ENCODE measurements around the gene MYG1.
"Not testable (repeated sequence)": the region's sequence is repeated elsewhere in the genome, so short reads cannot be mapped to it uniquely, and the experiment has no call there.

Gene MYG1

GRCh38 chr12:53328043-53328435 is 28.5 kb downstream of the MYG1 start:
- DNase-seq = no peak

GRCh38 chr12:53330671-53331070 is 31.2 kb downstream of the MYG1 start:
- no peak for DNase-seq

GRCh38 chr12:53332339-53332738 is 32.8 kb downstream of the MYG1 start:
- DNase-seq = not testable (repeated sequence)

GRCh38 chr12:53332744-53333143 is 33.2 kb downstream of the MYG1 start:
- no peak for DNase-seq

GRCh38 chr12:53333289-53333688 is 33.8 kb downstream of the MYG1 start:
- DNase-seq = no peak

- DNase-seq = no peak
Observed at GRCh38 chr12:53333845-53334244, 34.4 kb downstream of the MYG1 start.

- DNase-seq = no peak
Observed at GRCh38 chr12:53334822-53335221, 35.3 kb downstream of the MYG1 start.

- peak; percentile 88 for DNase-seq
Observed at GRCh38 chr12:53336181-53336681, 36.7 kb downstream of the MYG1 start, which contains the start of gene SP7. SP7 (minus strand) TSS chr12:53336354; CDS start chr12:53335646, 708 bp downstream.

- DNase-seq = peak; percentile 89
Observed at GRCh38 chr12:53338017-53338416, 38.5 kb downstream of the MYG1 start.

GRCh38 chr12:53338916-53339315 is 39.4 kb downstream of the MYG1 start:
- DNase-seq = peak; percentile 48

GRCh38 chr12:53340398-53340797 is 40.9 kb downstream of the MYG1 start:
- no peak for DNase-seq

GRCh38 chr12:53343449-53343848 is 44.0 kb downstream of the MYG1 start:
- no peak for DNase-seq

- no peak for DNase-seq
Observed at GRCh38 chr12:53343969-53344368, 44.5 kb downstream of the MYG1 start.

GRCh38 chr12:53344487-53344823 is 45.0 kb downstream of the MYG1 start:
- no peak for DNase-seq

GRCh38 chr12:53344824-53345485 is 45.5 kb downstream of the MYG1 start:
- DNase-seq = peak; percentile 80

- peak; percentile 79 for DNase-seq
Observed at GRCh38 chr12:53345486-53346188, 46.1 kb downstream of the MYG1 start.

- DNase-seq = no peak
Observed at GRCh38 chr12:53346491-53346890, 47.0 kb downstream of the MYG1 start.

- DNase-seq = no peak
Observed at GRCh38 chr12:53347905-53348304, 48.4 kb downstream of the MYG1 start.

GRCh38 chr12:53352331-53353256 is 53.1 kb downstream of the MYG1 start:
- DNase-seq = peak; percentile 88

- DNase-seq = no peak
Observed at GRCh38 chr12:53353257-53353655, 53.8 kb downstream of the MYG1 start.

GRCh38 chr12:53355121-53355520 is 55.6 kb downstream of the MYG1 start:
- DNase-seq = no peak

All from NCI-H69 (cell line).